Muscle layer of colon (tissue), 2 donors: ENCODE data around the gene SAP30BP.

Source experiments
- H3K27ac ChIP-seq: one replicate; pipeline ENCODE4 v1.7.0; 2013; ENCODE audit warnings: low read depth, mild to moderate bottlenecking, low read length, moderate library complexity
- H3K27me3 ChIP-seq, 2 donors: one replicate each; pipeline ENCODE4 v1.7.0; 2013; ENCODE audit warnings: low read length in 2 of 2, mild to moderate bottlenecking in 2 of 2; ENCODE audit not compliant: insufficient read depth in 2 of 2, control insufficient read depth in 1 of 2
- H3K36me3 ChIP-seq: one replicate; pipeline ENCODE4 v1.7.0; 2013; ENCODE audit warnings: mild to moderate bottlenecking, low read length; ENCODE audit not compliant: insufficient read depth
- H3K4me1 ChIP-seq: one replicate; pipeline ENCODE4 v1.7.0; 2013; ENCODE audit warnings: mild to moderate bottlenecking, low read length; ENCODE audit not compliant: insufficient read depth
- H3K4me3 ChIP-seq, 2 donors: one replicate each; pipeline ENCODE4 v1.7.0; 2013; ENCODE audit warnings: low read length in 2 of 2, low read depth in 1 of 2, mild to moderate bottlenecking in 1 of 2, moderate library complexity in 1 of 2
- H3K9ac ChIP-seq: one replicate; pipeline ENCODE4 v1.7.0; 2013; ENCODE audit warnings: low read length
- H3K9me3 ChIP-seq: one replicate; pipeline ENCODE4 v1.7.0; 2013; ENCODE audit warnings: mild to moderate bottlenecking, low read length
- donor health status: abdominal sarcoma.
- donor health status: Adenocarcinoma of cecum.

Gene SAP30BP

GRCh38 chr17:75652934-75653549 lies 14.1 kb upstream of the SAP30BP start:
- Histone ChIP-seq H3K27ac (no peak overlapping the region), H3K9ac (no peak overlapping the region), H3K9me3 (no peaks in the 10 kb centered on the region), H3K36me3 (peaks cover 30% of the 10 kb centered on the region), H3K27me3 (no peaks in the 10 kb centered on the region), H3K4me3 (no peak overlapping the region), H3K4me1 (no peaks in the 10 kb centered on the region)

- Histone ChIP-seq H3K36me3 (peaks cover 30% of the 10 kb centered on the region), H3K27ac (no peak overlapping the region), H3K4me1 (no peaks in the 10 kb centered on the region), H3K9me3 (no peaks in the 10 kb centered on the region), H3K4me3 (no peak overlapping the region), H3K27me3 (no peaks in the 10 kb centered on the region), H3K9ac (no peak overlapping the region)
Observed at GRCh38 chr17:75654176-75654575, 13.0 kb upstream of the SAP30BP start.

GRCh38 chr17:75658237-75658636 lies 8.9 kb upstream of the SAP30BP start:
- H3K4me3 ChIP-seq: no peak overlapping the region
- H3K4me1 ChIP-seq: no peaks in the 10 kb centered on the region
- H3K9me3 ChIP-seq: no peaks in the 10 kb centered on the region
- H3K27me3 ChIP-seq: no peaks in the 10 kb centered on the region
- H3K36me3 ChIP-seq: peaks cover 29% of the 10 kb centered on the region
- H3K9ac ChIP-seq: no peak overlapping the region
- H3K27ac ChIP-seq: no peak overlapping the region

- no peak overlapping the region for H3K27ac ChIP-seq
- H3K27me3 ChIP-seq: no peaks in the 10 kb centered on the region
- H3K9me3 ChIP-seq: no peaks in the 10 kb centered on the region
- no peak overlapping the region for H3K9ac ChIP-seq
- H3K4me3 ChIP-seq: no peak overlapping the region
- H3K36me3 ChIP-seq: peaks cover 28% of the 10 kb centered on the region
- peaks cover 9% of the 10 kb centered on the region for H3K4me1 ChIP-seq
Observed at GRCh38 chr17:75661531-75661930, 5.6 kb upstream of the SAP30BP start.

- H3K36me3 ChIP-seq: peaks cover 28% of the 10 kb centered on the region
- peaks cover 9% of the 10 kb centered on the region for H3K4me1 ChIP-seq
- no peak overlapping the region for H3K27ac ChIP-seq
- H3K4me3 ChIP-seq: no peak overlapping the region
- H3K27me3 ChIP-seq: no peaks in the 10 kb centered on the region
- no peak overlapping the region for H3K9ac ChIP-seq
- no peaks in the 10 kb centered on the region for H3K9me3 ChIP-seq
Observed at GRCh38 chr17:75662511-75662910, 4.6 kb upstream of the SAP30BP start.

GRCh38 chr17:75664099-75664549 lies 3.0 kb upstream of the SAP30BP start:
- Histone ChIP-seq H3K27ac (no peak overlapping the region), H3K4me3 (no peak overlapping the region), H3K4me1 (peaks cover 19% of the 10 kb centered on the region), H3K9me3 (no peaks in the 10 kb centered on the region), H3K27me3 (no peaks in the 10 kb centered on the region), H3K36me3 (peaks cover 28% of the 10 kb centered on the region), H3K9ac (no peak overlapping the region)

GRCh38 chr17:75665981-75666380 lies 1.2 kb upstream of the SAP30BP start:
- no peaks in the 10 kb centered on the region for H3K27me3 ChIP-seq
- H3K4me1 ChIP-seq: peaks cover 19% of the 10 kb centered on the region
- H3K27ac ChIP-seq: no peak overlapping the region
- peaks cover 31% of the 10 kb centered on the region for H3K36me3 ChIP-seq
- no peaks in the 10 kb centered on the region for H3K9me3 ChIP-seq
- peak overlapping the region; percentile 87 for H3K9ac ChIP-seq
- H3K4me3 ChIP-seq: peak overlapping the region in 1 of 2 donors; percentile 96

- peak overlapping the region; percentile 84 for H3K27ac ChIP-seq
- no peaks in the 10 kb centered on the region for H3K9me3 ChIP-seq
- peaks cover 31% of the 10 kb centered on the region for H3K36me3 ChIP-seq
- H3K27me3 ChIP-seq: no peaks in the 10 kb centered on the region
- H3K9ac ChIP-seq: peak overlapping the region; percentile 90
- peak overlapping the region; percentile 88 to 96 for H3K4me3 ChIP-seq
- peaks cover 19% of the 10 kb centered on the region for H3K4me1 ChIP-seq
Observed at GRCh38 chr17:75667825-75668224, 687 bp downstream of the SAP30BP start.

GRCh38 chr17:75668489-75668888 lies 1.4 kb downstream of the SAP30BP start:
- no peaks in the 10 kb centered on the region for H3K27me3 ChIP-seq
- H3K9me3 ChIP-seq: no peaks in the 10 kb centered on the region
- no peak overlapping the region for H3K27ac ChIP-seq
- H3K36me3 ChIP-seq: peaks cover 35% of the 10 kb centered on the region
- H3K4me1 ChIP-seq: peaks cover 19% of the 10 kb centered on the region
- peak overlapping the region in 1 of 2 donors; percentile 96 for H3K4me3 ChIP-seq
- no peak overlapping the region for H3K9ac ChIP-seq

GRCh38 chr17:75670868-75671267 lies 3.7 kb downstream of the SAP30BP start:
- Histone ChIP-seq H3K27ac (no peak overlapping the region), H3K36me3 (peaks cover 31% of the 10 kb centered on the region), H3K9me3 (no peaks in the 10 kb centered on the region), H3K4me3 (no peak overlapping the region), H3K27me3 (no peaks in the 10 kb centered on the region), H3K9ac (no peak overlapping the region), H3K4me1 (peaks cover 17% of the 10 kb centered on the region)

- Histone ChIP-seq H3K27ac (no peak overlapping the region), H3K4me1 (peaks cover 11% of the 10 kb centered on the region), H3K27me3 (no peaks in the 10 kb centered on the region), H3K9ac (no peak overlapping the region), H3K4me3 (no peak overlapping the region), H3K9me3 (no peaks in the 10 kb centered on the region), H3K36me3 (peaks cover 31% of the 10 kb centered on the region)
Observed at GRCh38 chr17:75672011-75672410, 4.9 kb downstream of the SAP30BP start.

GRCh38 chr17:75673487-75673886 lies 6.3 kb downstream of the SAP30BP start:
- Histone ChIP-seq H3K27ac (no peak overlapping the region), H3K36me3 (peaks cover 38% of the 10 kb centered on the region)

More at GRCh38 chr17:75673487-75673886, 6.3 kb downstream of the SAP30BP start:
- Histone ChIP-seq H3K4me3 (no peak overlapping the region), H3K27me3 (no peaks in the 10 kb centered on the region), H3K9ac (no peak overlapping the region), H3K4me1 (peaks cover 3% of the 10 kb centered on the region), H3K9me3 (no peaks in the 10 kb centered on the region)
